Activated B cell treated with CpG ODN at 0.5 μM for 24 hours (primary cell): ENCODE measurements around the gene COQ10A. TPM values are rescaled to one million over a fixed set of nuclear protein-coding genes. Genes with fewer than 3 reads are reported as not detected.
A peak's percentile ranks its signal among the peaks of the same experiment; 100 is the strongest.

Experiments
- ATAC-seq: fragments of 200-7000 bp; cut with Tn5 transposase; one replicate; pipeline ENCODE4 v1.10.0; 2021; ENCODE audit warnings: low read depth, mild to moderate bottlenecking, moderate library complexity
- CTCF ChIA-PET: fragments of 350-600 bp; sonication (Branson Sonifier 250); formaldehyde crosslinking; loops from one replicate; lab custom pipeline; 2021; ENCODE audit warnings: antibody characterized with exemption; lab: Charles Lee
- POLR2A ChIA-PET: fragments of 350-600 bp; sonication (Branson Sonifier 250); formaldehyde crosslinking; loops from one replicate; lab custom pipeline; 2021; ENCODE audit warnings: antibody characterized with exemption; lab: Charles Lee
- DNase-seq: peaks from one replicate; pipeline ENCODE4 v3.0.0; 2022
- H3K27ac Mint-ChIP-seq: one replicate; pipeline ENCODE4 v1.8.0; 2020; ENCODE audit warnings: mixed read lengths
- H3K27me3 Mint-ChIP-seq: one replicate; pipeline ENCODE4 v1.8.0; 2021; ENCODE audit warnings: mixed read lengths
- H3K36me3 Mint-ChIP-seq: one replicate; pipeline ENCODE4 v1.8.0; 2021; ENCODE audit warnings: low read depth, mixed read lengths
- H3K4me1 Mint-ChIP-seq: one replicate; pipeline ENCODE4 v1.8.0; 2021; ENCODE audit warnings: mixed read lengths
- H3K4me3 Mint-ChIP-seq: one replicate; pipeline ENCODE4 v1.8.0; 2020; ENCODE audit warnings: mild to moderate bottlenecking, mixed read lengths
- H3K9me3 Mint-ChIP-seq: one replicate; pipeline ENCODE4 v1.8.0; 2020; ENCODE audit warnings: mixed read lengths
- CTCF ChIP-seq: fragments of 200-600 bp; IDR thresholded peaks from one replicate; pipeline ENCODE4 v1.8.0; 2022; ENCODE audit warnings: antibody characterized with exemption, mild to moderate bottlenecking
- intact Hi-C: fragments of 100-400 bp; cut with micrococcal nuclease; formaldehyde crosslinking; loops from one replicate; pipeline ENCODE4 v1.15.1; 2024
- total RNA-seq: library from RNA; stranded (reverse); gene quantifications from 2 replicates; pipeline ENCODE4 v1.2.3, GENCODE V29; 2022

COQ10A gene
- total RNA-seq, 1 donor from 2014 or later, result 35.6 TPM

- no peak overlapping the region for H3K4me3 Mint-ChIP-seq
- no peaks in the 10 kb centered on the region for H3K27me3 Mint-ChIP-seq
- H3K36me3 Mint-ChIP-seq, result peaks cover 69% of the 10 kb centered on the region
- TF ChIP-seq CTCF, result no peak
- intact Hi-C loops, result no loop called here
- ATAC-seq, result no peak
- H3K9me3 Mint-ChIP-seq, result no peaks in the 10 kb centered on the region
- POLR2A ChIA-PET, result interaction anchor here (0.6 kb wide), 1 partner anchor 423 kb away, joined by 5 read pairs; the partner anchor contains the start of gene DNAJC14
- CTCF ChIA-PET, result no interaction called here
- DNase-seq, result no peak
- peaks cover 15% of the 10 kb centered on the region for H3K4me1 Mint-ChIP-seq
- H3K27ac Mint-ChIP-seq, result no peak overlapping the region
Measured at GRCh38 chr12:56252649-56253048, 14.1 kb upstream of the COQ10A start.

- H3K4me1 Mint-ChIP-seq, result peaks cover 15% of the 10 kb centered on the region
- H3K27me3 Mint-ChIP-seq, result no peaks in the 10 kb centered on the region
- peaks cover 64% of the 10 kb centered on the region for H3K36me3 Mint-ChIP-seq
- no peaks in the 10 kb centered on the region for H3K9me3 Mint-ChIP-seq
- intact Hi-C loops, result no loop called here
- ATAC-seq (no peak), DNase-seq (no peak)
- H3K4me3 Mint-ChIP-seq, result no peak overlapping the region
- no peak for TF ChIP-seq CTCF
- CTCF ChIA-PET, result no interaction called here
- H3K27ac Mint-ChIP-seq, result no peak overlapping the region
- POLR2A ChIA-PET, result interaction anchor here (0.6 kb wide), 1 partner anchor 424 kb away, joined by 5 read pairs; the partner anchor contains the start of gene DNAJC14
Measured at GRCh38 chr12:56253091-56253490, 13.7 kb upstream of the COQ10A start.

GRCh38 chr12:56255671-56256070 is 11.1 kb upstream of the COQ10A start:
- no peak for TF ChIP-seq CTCF
- CTCF ChIA-PET, result interaction anchor here (1.1 to 1.6 kb wide), 2 partner anchors 206 to 208 kb away, joined by 3 read pairs; no protein-coding TSS in a partner anchor
- Mint-ChIP-seq H3K27ac (no peak overlapping the region), H3K9me3 (no peaks in the 10 kb centered on the region), H3K36me3 (peaks cover 50% of the 10 kb centered on the region), H3K27me3 (no peaks in the 10 kb centered on the region), H3K4me3 (no peak overlapping the region), H3K4me1 (peaks cover 21% of the 10 kb centered on the region)
- intact Hi-C loops, result no loop called here
- ATAC-seq, result no peak
- no peak for DNase-seq
- POLR2A ChIA-PET, result interaction anchor here (0.6 to 1.5 kb wide), 2 partner anchors 40 to 63 kb away, joined by 4 read pairs; no protein-coding TSS in a partner anchor

GRCh38 chr12:56256326-56256960 is 10.3 kb upstream of the COQ10A start:
- Mint-ChIP-seq H3K9me3 (no peaks in the 10 kb centered on the region), H3K4me3 (peak overlapping the region; percentile 87), H3K4me1 (peaks cover 21% of the 10 kb centered on the region), H3K27me3 (no peaks in the 10 kb centered on the region), H3K36me3 (peaks cover 47% of the 10 kb centered on the region), H3K27ac (peak overlapping the region; percentile 70)
- intact Hi-C loops, result no loop called here
- DNase-seq (no peak), ATAC-seq (no peak)
- ChIA-PET CTCF (interaction anchor here (0.6 to 1.6 kb wide), 4 partner anchors 11 to 208 kb away, joined by 3 to 4 read pairs (median 3); no protein-coding TSS in a partner anchor), POLR2A (interaction anchor here (0.6 to 2.9 kb wide), 7 partner anchors 9 to 215 kb away, joined by 3 to 22 read pairs (median 4); partner anchors contain the start of genes COQ10A, PA2G4 and SMARCC2)
- TF ChIP-seq CTCF, result no peak

- DNase-seq (no peak), ATAC-seq (no peak)
- POLR2A ChIA-PET, result interaction anchor here (0.6 to 2.9 kb wide), 8 partner anchors 8 to 214 kb away, joined by 3 to 22 read pairs (median 4); partner anchors contain the start of genes COQ10A, PA2G4 and SMARCC2
- Mint-ChIP-seq H3K9me3 (no peaks in the 10 kb centered on the region), H3K4me3 (peak overlapping the region; percentile 87), H3K27me3 (no peaks in the 10 kb centered on the region), H3K36me3 (peaks cover 41% of the 10 kb centered on the region), H3K27ac (peak overlapping the region; percentile 70), H3K4me1 (peaks cover 21% of the 10 kb centered on the region)
- intact Hi-C loops, result no loop called here
- CTCF ChIA-PET, result interaction anchor here (0.6 to 2.1 kb wide), 6 partner anchors 9 to 204 kb away, joined by 3 to 14 read pairs (median 4); no protein-coding TSS in a partner anchor
- TF ChIP-seq CTCF, result no peak
Measured at GRCh38 chr12:56257071-56257470, 9.7 kb upstream of the COQ10A start.
